ENCODE measurements around the gene UVRAG.

UVRAG gene

DNA sequence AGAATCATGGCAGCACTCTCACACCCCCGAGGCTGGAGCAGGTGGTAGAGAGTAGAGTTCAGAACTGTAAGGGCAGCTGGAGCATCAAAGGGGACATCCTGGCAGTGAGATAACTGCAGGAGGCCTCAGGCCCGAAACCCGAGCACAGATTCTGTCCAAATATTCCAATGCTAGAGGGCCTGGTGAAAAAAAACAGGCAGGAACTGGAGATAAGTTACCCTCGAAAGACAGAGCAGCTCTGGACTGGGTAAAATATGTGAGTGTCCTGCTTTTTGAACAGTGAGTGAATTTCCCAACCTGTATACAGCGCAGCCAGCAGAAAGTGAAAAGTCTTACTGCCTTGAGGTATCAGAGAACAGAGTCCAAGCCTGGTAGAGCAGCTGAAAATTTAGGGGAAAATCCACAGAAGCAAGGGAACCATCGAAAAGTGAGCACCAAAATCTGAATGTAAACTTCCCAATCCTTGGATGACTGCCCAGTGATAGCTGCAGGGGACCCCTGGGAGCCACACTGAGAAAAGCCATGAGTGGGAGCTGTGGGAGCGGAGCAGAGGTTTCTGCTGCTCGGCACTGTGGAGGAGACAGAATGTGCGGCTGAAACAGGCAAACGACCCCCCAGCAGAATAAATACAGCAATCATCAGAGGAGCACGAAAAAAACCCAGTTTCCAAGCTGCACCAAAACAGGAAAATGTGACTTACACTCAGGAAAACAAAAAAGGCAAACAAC, 340.7 kb downstream of the UVRAG start:
- DNase-seq, result no peak

DNA sequence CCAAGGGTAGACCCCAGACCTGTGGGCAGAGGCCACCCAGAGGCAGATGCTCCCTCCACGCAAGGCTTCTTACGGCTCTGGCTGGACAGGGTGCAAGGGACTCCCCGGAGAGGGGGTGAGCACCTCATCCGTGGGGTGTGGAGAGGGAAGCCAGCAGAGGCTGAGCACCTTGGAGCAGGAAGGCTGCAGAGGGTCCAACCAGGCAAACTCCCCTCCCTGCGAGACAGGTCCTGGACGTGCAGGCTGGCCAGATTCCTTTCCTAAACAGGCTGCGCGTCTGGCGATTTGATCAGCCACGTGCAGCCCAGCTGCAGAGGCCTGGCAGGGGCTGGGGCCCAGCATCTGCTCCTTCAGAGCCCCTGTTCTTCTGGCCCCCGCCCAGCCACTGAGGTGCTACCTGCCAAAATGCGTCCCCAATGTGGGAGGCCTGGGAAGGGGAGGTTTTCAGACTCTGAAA, 342.0 kb downstream of the UVRAG start:
- no peak for DNase-seq

DNA sequence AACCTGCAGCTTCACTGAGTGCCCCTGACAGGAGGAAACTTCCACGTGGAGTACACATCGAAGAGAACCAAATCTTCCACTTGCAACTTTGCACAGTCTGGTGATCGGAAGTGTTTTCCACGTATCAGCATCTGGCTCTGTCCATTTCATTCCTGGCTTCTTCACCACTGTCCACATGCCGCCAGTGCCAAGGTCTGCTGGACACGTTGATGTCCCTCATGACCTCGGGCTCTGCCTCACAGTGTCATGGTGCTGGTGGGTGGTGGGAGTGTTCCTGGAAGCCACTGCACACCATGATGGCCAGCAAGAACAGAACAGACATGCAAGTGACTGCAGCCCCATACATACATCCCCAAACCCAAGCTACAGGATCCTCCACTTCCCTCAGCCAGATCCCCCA, 342.9 kb downstream of the UVRAG start:
- no peak for DNase-seq

DNA sequence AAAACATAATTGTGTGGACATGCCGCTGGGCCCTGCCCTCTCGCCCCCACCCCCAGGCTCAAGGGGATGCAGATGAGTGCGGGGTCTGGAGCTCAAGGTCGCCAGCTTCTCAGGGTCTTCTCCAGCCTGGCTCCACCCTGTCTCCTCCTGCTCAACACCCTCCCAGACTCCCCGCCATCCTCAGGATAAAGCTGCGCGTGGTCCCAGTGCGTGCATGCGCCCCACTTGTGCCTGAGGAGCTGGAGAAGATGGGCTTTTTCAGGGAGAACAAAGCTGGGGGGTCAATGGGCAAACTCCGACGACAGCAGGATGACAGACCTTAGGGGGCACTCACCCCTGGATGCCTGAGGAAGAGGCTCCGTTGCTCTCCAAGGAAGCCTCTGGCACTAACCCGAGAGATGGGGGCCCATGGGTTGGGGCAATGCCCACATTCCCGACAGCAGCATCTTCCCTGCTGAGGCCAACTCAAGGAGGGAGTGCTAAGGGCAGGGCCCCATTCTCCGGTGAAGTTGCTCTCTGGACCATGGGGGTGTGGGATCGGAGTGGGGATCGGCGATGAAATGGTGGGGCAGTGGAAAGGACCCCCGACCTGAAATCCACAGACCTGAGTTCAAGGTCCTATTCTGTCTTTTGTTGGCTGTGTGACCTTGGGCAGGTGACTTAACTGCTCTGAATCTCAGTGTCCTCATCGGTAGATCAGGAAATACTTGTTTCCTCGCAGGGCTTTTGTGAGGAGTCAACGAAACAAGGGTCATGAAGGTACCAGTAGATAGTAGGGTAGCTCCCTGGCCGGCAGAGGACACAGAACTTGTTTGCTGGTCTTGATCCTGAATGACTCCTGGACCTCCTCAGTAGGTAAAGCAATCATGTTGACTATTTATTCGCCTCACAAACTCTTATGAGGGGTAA, 343.6 kb downstream of the UVRAG start:
- no peak for DNase-seq

DNA sequence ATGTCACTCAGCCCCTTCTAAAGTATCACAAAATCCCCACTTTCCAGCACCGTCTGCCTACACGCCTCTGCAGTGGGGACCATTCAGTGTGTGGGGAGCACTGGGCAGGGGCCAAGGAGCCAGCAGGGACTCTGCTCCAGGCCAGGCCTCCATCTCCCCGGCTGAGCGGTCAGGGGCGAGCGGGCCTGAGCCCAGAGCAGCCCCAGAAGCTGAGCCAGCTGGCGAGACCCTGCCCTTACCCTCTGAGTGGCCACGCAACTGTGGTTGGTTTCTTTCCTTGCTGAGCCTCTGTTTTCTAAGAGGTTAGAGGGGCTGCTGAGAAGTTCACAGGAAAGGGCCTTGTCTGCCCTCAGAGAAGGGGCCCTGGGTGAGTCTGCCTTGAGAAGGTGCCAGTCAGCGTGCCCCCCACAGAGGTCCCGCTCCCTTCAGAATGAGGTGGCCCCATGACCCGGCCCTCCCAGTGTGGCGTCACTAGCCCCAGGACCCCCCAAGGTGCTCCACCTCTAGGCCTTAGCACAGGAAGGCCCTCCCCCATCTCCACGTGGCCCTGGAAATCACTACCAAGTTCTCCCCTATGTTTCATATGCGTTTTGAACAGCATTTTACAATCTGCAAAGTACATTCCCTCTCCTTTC, 344.4 kb downstream of the UVRAG start:
- DNase-seq, result no peak

DNA sequence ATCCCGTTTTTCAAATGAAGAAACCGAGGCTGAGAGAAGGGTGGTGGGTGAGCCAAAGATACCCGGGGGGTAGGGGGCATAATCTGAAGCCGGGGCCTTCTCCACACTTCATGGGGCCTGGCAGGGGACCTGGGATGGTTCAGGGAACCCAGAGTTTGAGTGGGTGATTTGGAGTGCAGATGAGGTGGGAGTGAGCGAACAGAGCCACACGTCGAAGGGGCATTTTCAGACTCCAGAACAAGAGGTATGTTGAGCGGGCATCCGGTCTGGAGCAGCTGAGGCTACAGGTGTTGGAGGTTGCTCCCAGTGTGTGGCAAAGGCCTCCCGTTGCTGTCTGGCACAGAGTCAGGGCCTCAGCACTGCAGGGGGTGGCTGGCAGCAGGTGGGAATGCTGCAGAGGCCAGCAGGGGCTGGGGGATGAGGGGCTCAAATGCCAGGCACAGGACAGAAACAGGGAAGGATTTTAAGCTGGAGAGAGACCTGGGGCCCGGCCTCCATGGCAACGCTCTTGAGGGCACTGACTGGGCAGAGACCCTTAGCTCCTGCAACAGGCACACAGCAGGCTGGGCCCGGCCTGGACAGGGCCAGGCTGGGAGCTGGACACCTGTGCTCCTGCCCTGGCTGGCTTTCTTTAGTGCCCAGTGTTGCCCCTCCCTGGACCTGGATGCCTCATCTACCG, 345.1 kb downstream of the UVRAG start:
- no peak for DNase-seq

DNA sequence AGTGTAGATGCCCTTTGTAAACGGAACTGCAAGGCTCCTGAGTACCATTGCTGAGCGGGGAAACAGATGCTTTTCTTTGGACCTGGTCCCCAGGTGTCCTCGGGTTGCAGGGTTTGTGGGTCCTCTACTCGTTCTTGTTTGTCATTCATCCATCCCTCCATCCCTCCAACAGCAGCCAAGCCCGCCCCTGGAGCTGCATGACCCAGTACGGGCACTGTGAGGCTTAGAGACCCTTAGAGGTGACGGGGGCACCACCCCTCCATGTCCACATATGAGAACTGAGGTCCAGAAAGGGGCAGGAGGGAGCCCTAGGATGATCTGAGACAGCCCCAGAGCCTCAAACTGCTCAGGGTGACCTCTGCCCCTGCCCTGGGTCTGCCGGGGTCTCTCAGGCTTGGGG, 345.8 kb downstream of the UVRAG start:
- DNase-seq, result no peak

DNA sequence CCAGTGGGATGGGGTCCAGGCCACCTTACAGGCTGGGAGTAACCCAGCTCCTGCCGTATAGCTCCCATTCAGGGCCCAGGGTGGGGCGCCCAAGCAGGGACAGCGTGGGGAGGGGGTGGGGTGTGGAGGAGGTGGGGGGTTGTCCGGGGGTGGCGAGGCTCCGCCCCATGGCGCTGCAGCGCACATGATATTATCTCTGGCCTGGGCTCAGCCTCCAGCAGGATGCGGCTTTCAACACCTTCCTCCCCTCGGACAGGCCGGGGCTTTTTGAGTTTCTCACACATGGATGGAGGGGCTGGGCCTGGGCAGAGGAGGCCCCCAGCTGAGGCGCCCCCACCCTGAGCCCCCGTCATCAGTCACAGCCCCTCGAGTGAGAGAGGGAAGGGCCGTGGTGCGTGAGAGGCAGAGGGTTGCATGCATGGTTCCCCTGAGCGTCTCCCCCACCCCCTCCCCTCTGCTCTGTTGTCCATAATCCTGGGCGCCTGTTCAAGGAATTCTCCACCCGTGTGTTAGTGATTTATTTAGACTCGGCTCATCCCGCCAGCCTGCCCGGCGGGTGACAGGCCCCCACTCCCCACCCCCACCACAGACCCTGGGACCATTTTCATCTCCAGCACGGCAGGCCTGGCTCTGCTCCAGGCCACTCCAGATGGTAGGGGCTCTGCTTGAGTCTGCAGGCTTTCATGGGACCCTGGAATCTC, 346.4 kb downstream of the UVRAG start:
- no peak for DNase-seq

DNA sequence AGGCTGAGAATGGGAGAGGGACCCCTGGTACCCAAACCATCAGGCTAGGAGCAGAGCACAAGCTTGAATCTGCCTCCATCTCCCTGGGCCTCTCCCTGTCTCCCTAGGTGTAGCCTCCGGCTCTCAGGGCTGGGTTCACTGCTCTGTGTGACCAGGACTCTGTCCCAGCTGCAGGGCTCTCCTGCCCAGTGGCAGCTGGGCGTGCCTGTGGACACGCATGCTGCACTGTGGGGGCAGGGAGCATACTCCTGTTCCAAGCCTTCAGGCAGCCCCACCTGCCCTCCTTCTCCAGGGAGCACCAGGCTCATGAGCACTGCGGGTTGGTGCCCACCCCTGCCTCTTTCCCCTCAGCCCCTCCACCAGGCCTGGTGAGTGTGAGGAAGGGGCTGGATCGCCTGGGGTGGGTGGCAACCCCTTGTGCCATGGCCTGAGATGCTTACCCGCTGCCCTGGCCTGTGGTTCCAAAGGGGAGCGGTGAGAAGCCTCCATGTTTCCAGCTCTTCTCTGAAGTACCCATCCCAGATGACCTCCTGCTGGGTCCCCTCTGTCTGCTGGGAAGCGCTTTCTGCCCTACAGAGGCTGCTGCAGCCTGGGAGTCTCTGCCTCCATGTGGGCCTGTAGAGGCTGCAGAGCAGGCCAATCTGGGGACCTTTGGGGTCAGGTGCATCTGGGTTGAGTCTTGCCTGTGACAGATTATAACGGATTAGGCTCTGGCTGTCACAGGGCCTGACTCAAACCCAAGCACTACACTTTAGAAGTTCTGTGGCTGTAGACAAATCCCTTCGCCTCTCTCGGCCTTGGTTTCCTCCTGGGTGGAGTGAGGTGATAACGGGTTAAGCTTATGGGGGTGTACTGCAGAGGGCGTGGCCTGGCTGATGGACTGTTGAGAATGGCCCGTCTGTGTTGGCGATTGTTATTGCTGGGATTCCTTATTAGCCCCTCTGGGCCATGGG, 347.6 kb downstream of the UVRAG start:
- no peak for DNase-seq

DNA sequence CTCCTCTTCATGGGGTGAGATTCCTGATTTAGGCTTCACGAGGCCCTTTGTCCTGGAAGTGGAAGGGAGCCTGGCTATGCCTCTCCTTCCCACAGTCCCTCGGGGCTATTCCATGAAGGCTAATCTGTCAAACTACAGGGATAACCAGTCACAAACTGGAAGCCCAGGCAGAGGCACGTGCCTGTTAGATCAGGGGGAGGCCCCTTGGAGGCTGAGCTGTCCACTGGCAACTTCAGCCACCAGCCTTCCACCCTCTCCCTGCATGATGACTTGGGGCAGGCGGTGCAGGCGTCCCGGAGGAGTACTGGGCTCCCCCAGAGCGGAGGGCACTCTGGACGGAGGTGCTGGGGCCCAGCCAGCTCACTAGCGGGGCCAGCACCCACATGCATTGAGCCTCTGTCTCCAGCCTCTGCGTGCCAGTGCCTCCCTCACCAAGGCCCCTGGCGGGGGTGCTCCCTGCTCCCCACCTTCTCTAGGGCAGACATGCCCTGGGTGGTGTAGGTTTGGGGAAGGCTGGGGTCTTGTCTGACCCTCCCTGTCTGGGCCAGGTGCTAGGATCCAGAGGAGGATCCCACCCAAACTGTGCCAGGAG, 348.4 kb downstream of the UVRAG start:
- DNase-seq, result no peak

DNA sequence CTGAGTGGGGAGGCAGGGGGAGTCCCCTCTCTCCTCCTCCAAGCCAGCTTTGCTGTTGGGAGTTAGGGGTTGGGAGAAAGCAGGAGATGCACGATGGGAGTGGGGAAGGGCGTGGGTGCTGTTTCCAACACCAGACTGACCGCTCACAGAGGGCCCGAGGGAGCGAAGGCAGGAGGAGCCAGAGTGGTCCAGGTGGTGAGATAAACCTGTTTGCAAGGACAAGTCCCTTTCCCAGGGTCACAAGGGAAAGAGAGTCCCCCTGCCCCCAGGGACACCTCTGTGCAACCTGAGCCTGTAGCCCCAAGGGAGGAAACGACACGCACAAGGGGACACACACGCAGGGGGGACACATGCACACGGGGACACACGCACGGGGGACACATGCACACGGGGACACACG, 349.1 kb downstream of the UVRAG start:
- DNase-seq, result no peak

DNA sequence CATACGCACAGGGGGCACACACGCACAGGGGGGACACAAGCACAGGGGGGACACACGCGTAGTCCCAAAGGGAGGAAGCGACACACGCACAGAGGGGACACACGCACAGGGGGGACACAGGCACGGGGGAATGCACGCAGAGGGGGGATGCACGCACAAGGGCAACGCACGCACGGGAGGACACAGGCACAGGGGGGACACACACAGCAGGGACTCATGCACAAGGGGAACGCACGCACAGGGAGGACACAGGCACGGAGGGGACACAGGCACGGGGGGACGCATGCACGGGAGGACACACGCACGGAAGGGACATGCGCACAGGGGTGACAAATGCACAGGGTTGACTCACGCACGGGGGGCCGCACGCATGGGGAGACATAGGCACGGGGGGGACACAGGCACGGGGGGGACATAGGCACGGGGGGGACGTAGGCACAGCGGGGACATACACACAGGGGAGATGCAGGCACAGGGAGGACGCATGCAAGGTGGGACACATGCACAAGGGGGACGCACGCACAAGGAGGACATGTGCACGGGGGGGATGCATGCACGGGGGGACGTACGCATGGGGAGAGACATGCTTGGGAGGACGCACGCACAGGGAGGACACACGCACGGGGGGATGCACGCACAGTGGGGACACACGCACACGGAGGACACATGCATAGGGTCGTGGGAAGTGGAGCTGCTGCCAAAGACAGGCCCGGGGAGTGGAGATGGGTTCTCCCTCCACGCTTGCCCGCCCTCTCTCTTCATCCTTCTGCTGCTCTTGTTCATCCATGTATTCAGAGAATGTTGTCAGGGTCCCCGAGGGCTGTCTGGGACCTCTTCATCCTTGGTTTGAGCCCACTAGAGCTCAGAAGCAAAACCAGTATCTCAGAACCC, 350.1 kb downstream of the UVRAG start:
- no peak for DNase-seq

DNA sequence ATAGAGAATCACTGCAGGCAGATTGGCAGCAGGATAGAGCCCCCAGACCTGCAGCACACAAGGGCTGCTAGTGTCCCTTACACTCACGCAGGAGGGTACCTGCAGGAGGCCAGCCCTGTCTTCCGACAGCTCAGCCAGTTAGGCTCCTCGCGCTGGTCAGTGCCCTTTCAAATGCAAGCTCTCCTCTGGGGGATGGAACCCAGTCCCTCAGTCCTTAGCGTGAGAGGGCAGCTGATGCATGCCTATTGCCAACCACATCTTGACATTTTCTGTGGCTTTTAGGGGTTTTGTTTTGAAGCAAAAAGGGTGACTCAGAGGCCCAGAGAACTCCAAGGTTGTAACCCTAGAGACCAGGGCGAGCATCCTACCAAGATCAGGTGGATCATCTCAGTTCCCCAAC, 351.3 kb downstream of the UVRAG start:
- DNase-seq, result no peak

DNA sequence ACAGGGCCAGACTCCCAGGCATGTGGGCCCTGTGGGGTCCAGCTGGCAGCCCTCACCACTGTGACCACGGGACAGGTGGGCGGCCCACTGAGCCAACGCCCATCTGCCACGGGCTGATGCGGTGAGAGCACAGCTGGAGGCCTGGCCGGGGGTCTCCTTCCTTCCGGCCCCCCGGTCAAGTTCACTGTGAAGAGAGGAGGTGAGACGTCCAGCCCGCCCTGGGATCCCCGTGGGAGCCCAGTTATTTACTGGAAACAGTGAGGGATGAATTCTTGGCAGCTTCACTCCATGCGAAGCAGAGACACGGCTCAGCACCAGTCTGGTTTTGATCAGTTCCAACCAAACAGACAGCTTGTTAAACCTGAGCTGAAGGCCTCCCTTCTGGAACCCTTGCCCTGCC, 352.6 kb downstream of the UVRAG start:
- no peak for DNase-seq

DNA sequence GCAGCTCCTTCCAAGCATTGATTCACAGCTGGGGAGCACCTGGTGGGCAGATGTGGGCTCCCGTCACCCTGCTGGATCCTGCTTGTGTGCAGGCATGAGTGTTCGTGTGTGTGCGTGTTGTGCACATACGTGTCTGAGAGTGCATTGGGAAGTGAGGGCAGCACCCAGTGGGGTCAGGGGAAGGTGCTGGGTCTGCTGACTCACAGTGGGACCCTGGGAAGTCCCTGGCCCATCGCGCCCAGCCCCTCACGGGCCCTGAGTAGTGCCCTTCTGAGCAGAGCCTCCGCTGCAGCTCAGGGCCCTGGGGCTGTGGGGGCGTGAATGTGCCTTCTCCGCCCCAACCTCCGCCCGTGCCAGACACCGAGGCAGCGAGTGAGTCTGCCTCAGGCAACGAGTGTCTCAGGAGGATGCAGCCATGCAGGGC, 354.5 kb downstream of the UVRAG start:
- DNase-seq, result no peak

DNA sequence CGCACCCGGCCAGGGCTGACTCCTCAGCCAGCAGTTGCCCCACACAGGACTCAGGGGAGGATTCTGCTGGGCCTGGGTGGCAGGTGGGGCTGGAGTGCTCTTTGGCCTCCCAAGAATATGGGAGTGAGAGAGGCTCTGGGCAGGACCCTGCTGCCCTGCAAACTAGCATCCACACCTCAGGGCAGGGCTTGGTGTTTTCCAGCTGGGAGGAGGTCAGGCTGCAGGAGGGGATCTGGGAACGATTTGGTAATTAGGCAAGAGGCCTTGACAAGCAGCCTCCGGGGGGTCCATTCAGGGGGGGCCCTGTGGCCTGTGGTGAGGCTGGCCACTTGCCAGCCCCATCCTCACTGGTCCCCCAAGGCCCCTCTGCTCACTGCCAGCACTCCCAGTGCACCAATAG, 355.5 kb downstream of the UVRAG start:
- DNase-seq, result no peak

DNA sequence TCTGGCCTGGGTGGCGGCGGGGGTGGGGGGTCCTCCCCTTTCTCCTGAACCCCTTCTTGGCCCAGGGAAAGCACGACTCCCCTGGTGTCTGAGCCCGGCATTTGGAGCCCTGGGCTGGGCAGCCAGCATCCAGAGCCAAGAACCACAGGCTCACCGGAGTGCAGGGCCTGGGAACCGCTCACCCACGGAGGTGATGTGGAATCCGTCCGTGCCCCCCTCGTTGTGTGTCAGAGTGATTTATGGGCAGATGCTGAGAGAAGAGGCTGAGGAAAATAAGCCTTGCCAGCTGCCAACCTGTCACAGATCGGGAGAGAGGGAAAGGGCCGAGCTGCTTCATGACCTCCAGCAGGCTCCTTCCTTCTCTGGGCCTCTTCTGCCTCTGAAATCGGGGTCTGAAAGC, 357.6 kb downstream of the UVRAG start:
- no peak for DNase-seq

DNA sequence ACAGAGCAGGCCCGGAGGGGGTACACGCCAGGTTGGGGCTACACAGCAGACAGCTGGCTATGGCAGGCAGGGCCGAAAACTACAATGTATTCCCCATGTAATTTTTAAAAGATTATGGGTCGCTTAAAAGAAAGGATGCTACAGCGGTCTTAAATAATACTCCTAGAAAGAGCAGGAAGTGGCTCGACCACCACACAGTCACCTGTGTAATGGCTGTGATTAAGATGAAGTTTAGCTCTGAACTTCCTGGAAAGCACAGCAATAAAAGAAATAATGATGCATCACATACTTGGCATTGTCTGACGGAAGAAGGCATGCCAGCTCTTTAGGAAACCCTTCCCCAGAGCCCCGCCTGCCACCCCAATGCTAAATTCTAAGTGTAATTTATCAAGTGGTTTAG, 358.7 kb downstream of the UVRAG start:
- no peak for DNase-seq

DNA sequence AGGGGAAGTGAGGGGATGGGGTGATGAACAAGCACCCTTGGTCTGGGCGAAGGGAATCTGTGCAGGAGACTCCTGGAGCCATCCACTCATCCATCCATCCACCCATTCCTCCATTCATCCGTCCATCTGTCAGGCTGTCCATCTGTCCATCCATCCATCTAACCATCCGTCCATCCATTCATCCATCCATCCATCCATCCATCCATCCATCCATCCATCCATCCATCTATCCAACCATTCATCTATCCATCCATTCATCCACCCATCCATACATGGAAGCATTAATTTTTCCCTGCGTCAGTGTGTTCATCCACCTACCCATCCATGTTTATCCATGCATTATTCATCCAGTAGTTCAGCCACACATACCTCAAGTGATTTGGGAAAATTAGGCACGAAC, 359.3 kb downstream of the UVRAG start:
- no peak for DNase-seq

DNA sequence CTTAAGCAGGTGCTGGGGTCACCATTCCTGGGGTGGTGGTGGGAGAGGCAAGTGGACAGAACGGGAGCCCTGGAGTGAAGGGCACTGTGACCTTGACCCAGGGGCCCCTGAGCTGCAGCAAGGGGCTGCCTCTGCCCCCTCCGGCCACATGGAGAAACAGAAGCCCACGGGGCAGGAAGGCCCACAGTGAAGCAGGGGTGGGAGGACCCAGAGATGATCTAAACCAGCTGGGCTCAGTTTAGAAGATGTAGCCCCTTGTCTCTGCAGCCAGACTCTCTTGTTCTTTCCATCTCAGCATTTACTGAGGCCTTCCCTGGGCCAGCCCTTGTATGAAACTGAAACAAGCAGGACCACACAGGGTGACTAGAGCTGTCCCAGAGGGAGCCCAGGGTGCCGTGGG, 360.8 kb downstream of the UVRAG start:
- DNase-seq, result no peak
